Breast epithelium (tissue), 3 donors: Measurements from ENCODE around the gene TNKS1BP1.

Experiments used
- CTCF ChIP-seq, 3 donors: fragments of 450-650 bp; IDR thresholded peaks; one replicate each; pipeline ENCODE4 v1.5.1; 2016 to 2017; ENCODE audit warnings: antibody characterized with exemption in 3 of 3, mild to moderate bottlenecking in 3 of 3, moderate library complexity in 3 of 3
- POLR2A ChIP-seq: fragments of 450-650 bp; IDR thresholded peaks from one replicate; pipeline ENCODE4 v1.6.1; 2016; ENCODE audit warnings: antibody characterized with exemption, mild to moderate bottlenecking, moderate library complexity
- POLR2AphosphoS5 ChIP-seq, 3 donors: sonication (generic); formaldehyde crosslinking; IDR thresholded peaks; one replicate each; pipeline ENCODE4 v1.6.1; 2017; ENCODE audit warnings: antibody characterized with exemption in 3 of 3

DNA sequence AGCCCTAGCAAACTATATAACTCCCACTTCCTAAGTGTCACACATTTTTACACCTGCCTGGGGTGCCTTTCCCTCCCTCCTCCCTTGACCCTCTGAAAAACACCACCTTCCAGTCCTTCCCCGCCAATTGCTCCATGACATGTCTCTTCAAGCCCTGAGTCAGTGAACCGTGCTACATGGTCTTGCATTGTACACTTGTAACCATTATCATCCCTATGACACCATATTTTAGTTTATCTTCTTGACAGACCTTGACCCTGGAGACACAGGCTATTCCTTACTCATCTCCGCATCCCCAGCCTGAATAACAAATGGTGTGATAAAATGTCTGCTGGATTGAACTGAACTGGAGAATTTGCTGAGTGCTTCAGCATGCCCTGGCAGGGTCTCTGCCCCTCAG, 36.9 kb downstream of the TNKS1BP1 start:
- no peak for TF ChIP-seq POLR2A
- no peak for TF ChIP-seq POLR2AphosphoS5 (IDR thresholded peaks at IDR 0.05)
- TF ChIP-seq CTCF (IDR thresholded peaks at IDR 0.05) = no peak
